Mucosa of rectum (tissue), 2 donors: ENCODE results near the gene GBX1.

Source experiments
- H3K27ac ChIP-seq, 2 donors: one replicate each; pipeline ENCODE4 v1.7.0; 2013; ENCODE audit warnings: inconsistent platforms in 2 of 2, low read depth in 2 of 2, low read length in 2 of 2
- H3K27me3 ChIP-seq, 2 donors: one replicate each; pipeline ENCODE4 v1.7.0; 2013; ENCODE audit warnings: low read length in 2 of 2; ENCODE audit not compliant: control insufficient read depth in 2 of 2, insufficient read depth in 2 of 2
- H3K36me3 ChIP-seq, 2 donors: one replicate each; pipeline ENCODE4 v1.7.0; 2013; ENCODE audit warnings: low read length in 2 of 2; ENCODE audit not compliant: control insufficient read depth in 2 of 2, insufficient read depth in 2 of 2
- H3K4me1 ChIP-seq, 2 donors: one replicate each; pipeline ENCODE4 v1.7.0; 2013; ENCODE audit warnings: low read length in 2 of 2, mild to moderate bottlenecking in 1 of 2; ENCODE audit not compliant: control insufficient read depth in 2 of 2, insufficient read depth in 2 of 2
- H3K4me3 ChIP-seq, 2 donors: one replicate each; pipeline ENCODE4 v1.7.0; 2013; ENCODE audit warnings: low read length in 2 of 2
- H3K9ac ChIP-seq, 2 donors: one replicate each; pipeline ENCODE4 v1.7.0; 2013; ENCODE audit warnings: low read length in 2 of 2, low read depth in 1 of 2, mild to moderate bottlenecking in 1 of 2
- H3K9me3 ChIP-seq, 2 donors: one replicate each; pipeline ENCODE4 v1.7.0; 2013; ENCODE audit warnings: low read length in 2 of 2; ENCODE audit not compliant: control insufficient read depth in 2 of 2
- donor health status: healthy.
- donor health status: Normal muscosa, but diverticular disease.

Gene GBX1

DNA sequence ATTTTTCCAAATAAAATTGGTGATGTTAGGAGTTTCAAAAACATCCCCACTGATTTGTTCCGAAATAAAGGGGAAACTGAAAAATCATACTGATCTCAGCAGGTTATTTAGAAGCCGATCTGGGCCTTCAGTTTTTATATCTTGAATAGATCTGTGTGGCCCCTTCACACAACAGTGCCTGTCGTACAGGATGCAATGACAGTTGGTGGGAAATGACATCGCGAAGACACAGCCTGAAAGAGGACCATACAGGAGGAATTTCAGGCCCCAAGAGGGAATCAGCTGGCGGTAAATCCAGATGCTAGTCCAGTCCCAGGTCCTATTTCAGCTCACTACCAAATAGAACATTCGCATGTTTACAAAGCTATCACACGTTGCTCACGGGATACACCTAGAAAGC, 39.8 kb upstream of the GBX1 start:
- Histone ChIP-seq H3K27ac (no peak overlapping the region), H3K36me3 (no peaks in the 10 kb centered on the region), H3K9ac (no peak overlapping the region), H3K9me3 (no peaks in the 10 kb centered on the region), H3K4me3 (no peak overlapping the region), H3K27me3 (peaks cover 0 to 4% of the 10 kb centered on the region in 2 donors), H3K4me1 (no peaks in the 10 kb centered on the region)

DNA sequence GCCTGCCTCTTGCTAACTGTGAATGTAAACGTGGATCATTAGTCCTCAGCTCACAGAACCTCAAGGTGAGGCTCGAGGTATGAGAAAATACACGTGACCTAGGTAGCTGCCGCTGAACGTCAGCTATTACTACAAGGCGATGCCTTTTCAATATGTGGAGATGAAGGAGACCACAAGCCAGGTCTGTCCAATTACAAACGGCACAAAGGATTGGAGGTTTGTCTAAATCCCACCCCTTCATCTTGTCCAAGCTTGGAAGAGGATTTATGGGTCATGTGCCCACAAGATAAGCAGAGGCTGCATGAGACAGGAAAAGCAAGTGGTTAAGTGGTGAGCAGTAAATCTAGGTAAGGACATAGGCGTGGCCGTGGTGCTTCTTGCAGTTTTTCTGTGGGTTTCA, 39.4 kb upstream of the GBX1 start:
- Histone ChIP-seq H3K9ac (no peak overlapping the region), H3K4me1 (no peaks in the 10 kb centered on the region), H3K4me3 (no peak overlapping the region), H3K36me3 (no peaks in the 10 kb centered on the region), H3K27me3 (peaks cover 0 to 4% of the 10 kb centered on the region in 2 donors), H3K27ac (no peak overlapping the region), H3K9me3 (no peaks in the 10 kb centered on the region)

DNA sequence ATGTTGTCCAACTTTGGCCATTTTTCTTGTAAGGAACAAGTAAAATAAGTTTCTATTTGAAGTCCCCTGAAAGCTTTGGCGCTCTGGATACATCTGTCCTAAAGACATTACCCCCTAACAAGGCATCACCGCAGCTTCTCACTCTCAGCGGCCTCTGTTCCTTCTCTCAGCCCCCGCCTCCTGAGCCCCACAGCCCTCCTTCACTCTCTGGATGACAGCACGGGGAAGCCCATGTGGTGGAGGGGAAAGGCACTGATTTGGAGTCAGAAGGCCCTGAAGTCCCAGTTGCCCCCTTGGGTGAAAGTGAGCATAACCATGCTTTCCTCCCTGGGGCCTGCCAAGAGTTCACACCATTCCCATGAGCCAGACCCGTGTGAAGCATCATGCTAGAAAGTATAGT, 38.2 kb upstream of the GBX1 start:
- H3K9me3 ChIP-seq: no peaks in the 10 kb centered on the region
- no peaks in the 10 kb centered on the region for H3K36me3 ChIP-seq
- H3K4me1 ChIP-seq: no peaks in the 10 kb centered on the region
- H3K27ac ChIP-seq: no peak overlapping the region
- no peak overlapping the region for H3K9ac ChIP-seq
- peaks cover 0 to 4% of the 10 kb centered on the region in 2 donors for H3K27me3 ChIP-seq
- H3K4me3 ChIP-seq: no peak overlapping the region

DNA sequence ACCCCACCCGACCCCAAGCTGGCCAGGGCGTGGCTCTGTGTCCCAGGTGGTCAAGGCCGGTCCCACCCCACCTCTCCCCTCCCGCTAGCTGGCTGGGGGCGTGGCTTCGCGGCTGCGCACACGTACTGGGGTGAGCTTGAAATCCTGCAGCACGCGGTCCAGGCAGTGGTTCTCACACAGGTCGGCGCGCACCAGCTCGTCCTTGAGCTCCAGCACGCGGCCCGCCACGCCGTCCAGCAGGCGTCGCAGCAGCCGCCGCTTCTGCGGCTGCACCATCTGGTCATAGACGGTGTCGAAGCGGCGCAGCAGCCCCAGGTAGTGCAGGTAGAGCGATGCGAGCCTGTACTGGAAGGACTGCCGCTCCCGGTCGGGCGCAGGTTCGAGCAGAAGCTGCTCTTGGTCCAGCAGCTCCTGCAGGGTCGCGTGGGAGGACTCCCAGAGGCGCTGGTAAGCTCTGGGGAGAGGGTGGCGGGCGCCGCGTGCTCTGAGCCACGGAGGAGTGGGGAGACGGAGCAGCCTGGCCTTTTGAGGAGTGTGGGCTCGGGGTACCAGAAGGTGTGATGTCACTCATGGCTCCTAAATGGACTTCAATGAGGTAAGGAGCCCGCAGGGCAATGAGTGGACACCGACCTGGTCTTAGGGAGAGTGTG, 37.0 kb upstream of the GBX1 start:
- Histone ChIP-seq H3K4me1 (no peaks in the 10 kb centered on the region), H3K9me3 (no peaks in the 10 kb centered on the region), H3K9ac (no peak overlapping the region), H3K27ac (no peak overlapping the region), H3K4me3 (no peak overlapping the region), H3K27me3 (peaks cover 0 to 4% of the 10 kb centered on the region in 2 donors), H3K36me3 (no peaks in the 10 kb centered on the region)

DNA sequence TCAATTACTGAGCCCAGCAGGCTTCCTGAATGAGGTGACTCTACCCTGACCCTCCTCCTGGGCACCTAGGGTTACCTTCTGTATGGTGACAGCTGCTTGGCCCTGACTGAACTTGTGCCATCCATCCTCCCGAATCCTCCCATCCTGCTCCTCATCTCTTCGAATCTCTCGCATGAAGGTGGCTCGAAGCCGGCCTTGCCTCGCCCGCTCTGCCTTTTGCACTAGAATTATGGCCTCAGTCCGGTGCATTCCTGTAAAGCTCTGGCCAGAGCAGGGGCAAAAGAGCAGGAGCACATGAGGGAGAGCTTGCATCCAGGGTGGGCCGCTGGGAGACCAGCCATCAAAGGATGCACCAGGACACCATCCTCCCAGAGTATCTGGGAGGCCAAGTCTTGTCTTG, 35.3 kb upstream of the GBX1 start:
- peaks cover under 1 to 4% of the 10 kb centered on the region in 2 donors for H3K27me3 ChIP-seq

DNA sequence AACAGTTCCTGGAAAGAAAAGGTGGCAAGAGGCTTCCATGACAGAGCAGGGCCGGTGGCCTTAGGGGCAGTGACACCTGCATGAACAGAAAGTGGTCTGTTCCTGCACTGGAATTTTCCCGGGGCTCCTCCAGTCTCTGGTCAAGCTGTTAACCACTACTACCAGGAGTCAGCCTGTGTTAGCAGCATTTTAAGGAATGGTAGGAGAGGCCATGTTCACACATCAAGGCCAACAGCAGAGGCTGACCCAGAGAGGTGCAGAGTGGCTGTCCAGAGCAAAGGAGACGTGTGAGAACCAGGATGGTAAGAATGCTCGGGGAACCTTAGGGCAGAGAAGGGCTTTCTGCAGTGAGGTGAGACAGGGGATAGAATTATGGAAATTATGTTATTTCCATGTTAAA, 34.3 kb upstream of the GBX1 start:
- Histone ChIP-seq H3K9me3 (no peaks in the 10 kb centered on the region), H3K27me3 (peaks cover 1 to 3% of the 10 kb centered on the region in 2 donors), H3K9ac (no peak overlapping the region), H3K27ac (no peak overlapping the region), H3K36me3 (no peaks in the 10 kb centered on the region), H3K4me1 (no peaks in the 10 kb centered on the region), H3K4me3 (no peak overlapping the region)

More for the DNA sequence above, 35.3 kb upstream of the GBX1 start:
- Histone ChIP-seq H3K9me3 (no peaks in the 10 kb centered on the region), H3K36me3 (no peaks in the 10 kb centered on the region), H3K9ac (no peak overlapping the region), H3K27ac (no peak overlapping the region), H3K4me1 (no peaks in the 10 kb centered on the region), H3K4me3 (no peak overlapping the region)

DNA sequence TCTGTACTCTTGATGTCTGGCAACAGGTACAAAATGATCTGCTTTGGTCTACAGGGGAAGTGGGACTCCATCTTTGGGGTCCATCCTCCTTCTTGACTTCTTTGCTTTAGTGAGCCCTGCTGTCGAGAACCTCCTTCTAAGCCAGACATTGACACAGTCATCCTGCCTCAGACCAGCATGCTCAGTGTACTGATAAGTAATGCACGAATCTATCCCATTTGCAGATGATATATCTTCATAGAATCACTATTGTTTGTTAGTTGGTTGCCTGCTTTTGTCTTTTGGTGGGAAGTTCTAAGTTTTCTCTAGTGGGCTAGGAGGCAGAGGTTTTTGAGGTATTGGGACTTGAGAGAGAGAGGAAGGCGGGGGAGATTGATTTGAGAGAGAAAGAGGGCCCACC, 33.9 kb upstream of the GBX1 start:
- Histone ChIP-seq H3K27ac (no peak overlapping the region), H3K36me3 (no peaks in the 10 kb centered on the region), H3K9ac (no peak overlapping the region), H3K4me1 (no peaks in the 10 kb centered on the region), H3K4me3 (no peak overlapping the region), H3K27me3 (peaks cover 0 to 5% of the 10 kb centered on the region in 2 donors), H3K9me3 (no peaks in the 10 kb centered on the region)

DNA sequence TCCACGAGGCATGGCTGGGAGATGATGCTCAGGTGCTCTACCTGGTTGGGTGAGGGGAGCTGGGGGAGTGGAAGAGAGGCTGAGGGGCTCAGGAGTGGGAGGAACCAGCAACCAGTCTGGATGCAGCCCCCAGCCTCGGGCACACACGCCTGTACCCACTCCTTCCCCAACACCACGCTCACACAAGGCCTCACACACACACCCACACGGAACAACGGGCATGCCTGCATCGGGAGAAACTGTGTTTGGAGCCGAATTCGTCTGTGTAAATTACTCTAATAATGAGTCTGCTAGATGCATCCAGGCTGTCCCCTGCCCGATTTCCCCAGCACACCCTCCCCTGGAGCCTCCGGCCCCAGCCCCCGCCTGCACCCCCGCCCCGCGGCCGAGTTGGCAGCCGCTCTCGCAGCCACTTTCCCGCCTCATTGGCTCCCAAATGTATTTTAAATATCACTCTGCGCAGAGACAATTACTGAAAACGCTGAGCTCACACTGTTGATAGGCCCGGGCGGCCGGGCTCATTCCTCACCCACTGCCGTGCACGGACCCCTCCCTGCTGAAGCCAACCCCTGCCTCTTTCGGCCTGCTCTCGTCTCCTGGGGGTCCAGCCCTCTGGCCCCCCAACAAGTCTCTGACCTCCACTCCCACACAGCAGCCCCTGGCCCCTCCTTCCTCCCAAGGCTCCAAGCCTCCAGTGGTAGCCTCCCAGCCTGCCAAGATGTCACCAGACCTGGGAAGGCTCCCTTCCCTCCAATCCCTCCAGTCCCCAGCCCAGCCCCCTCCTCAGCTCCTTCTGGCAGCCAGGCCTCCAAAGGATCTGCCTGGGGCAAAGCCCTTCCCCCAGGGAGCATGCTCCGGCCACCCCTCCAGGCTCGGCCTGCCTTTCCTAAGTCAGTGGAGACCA, 31.7 kb upstream of the GBX1 start:
- Histone ChIP-seq H3K9ac (no peak overlapping the region), H3K4me3 (no peak overlapping the region), H3K27ac (no peak overlapping the region)

DNA sequence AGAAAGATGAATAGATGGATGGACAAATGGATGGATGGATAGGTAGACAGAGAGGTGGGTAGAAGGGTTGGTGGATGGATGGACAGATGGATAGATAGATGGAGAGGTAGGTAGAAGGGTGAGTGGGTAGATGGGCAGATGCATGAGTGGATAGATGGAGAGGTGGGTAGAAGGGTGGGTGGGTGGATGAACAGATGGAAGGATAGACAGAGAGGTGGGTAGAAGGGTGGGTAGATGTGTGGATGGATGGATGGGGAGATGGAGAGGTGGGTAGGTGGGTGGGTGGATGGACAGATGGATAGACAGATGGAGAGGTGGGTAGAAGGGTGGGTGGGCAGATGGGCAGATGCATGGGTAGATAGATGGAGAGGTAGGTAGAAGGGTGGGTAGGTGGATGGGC, 30.4 kb upstream of the GBX1 start:
- no peaks in the 10 kb centered on the region for H3K4me1 ChIP-seq
- H3K27me3 ChIP-seq: peaks cover 3 to 21% of the 10 kb centered on the region in 2 donors
- H3K9ac ChIP-seq: no peak overlapping the region
- H3K27ac ChIP-seq: no peak overlapping the region
- H3K4me3 ChIP-seq: no peak overlapping the region
- H3K9me3 ChIP-seq: no peaks in the 10 kb centered on the region
- no peaks in the 10 kb centered on the region for H3K36me3 ChIP-seq

More for the DNA sequence above, 31.7 kb upstream of the GBX1 start:
- no peaks in the 10 kb centered on the region for H3K4me1 ChIP-seq
- H3K27me3 ChIP-seq: peaks cover 3 to 21% of the 10 kb centered on the region in 2 donors
- H3K9me3 ChIP-seq: no peaks in the 10 kb centered on the region
- H3K36me3 ChIP-seq: no peaks in the 10 kb centered on the region

DNA sequence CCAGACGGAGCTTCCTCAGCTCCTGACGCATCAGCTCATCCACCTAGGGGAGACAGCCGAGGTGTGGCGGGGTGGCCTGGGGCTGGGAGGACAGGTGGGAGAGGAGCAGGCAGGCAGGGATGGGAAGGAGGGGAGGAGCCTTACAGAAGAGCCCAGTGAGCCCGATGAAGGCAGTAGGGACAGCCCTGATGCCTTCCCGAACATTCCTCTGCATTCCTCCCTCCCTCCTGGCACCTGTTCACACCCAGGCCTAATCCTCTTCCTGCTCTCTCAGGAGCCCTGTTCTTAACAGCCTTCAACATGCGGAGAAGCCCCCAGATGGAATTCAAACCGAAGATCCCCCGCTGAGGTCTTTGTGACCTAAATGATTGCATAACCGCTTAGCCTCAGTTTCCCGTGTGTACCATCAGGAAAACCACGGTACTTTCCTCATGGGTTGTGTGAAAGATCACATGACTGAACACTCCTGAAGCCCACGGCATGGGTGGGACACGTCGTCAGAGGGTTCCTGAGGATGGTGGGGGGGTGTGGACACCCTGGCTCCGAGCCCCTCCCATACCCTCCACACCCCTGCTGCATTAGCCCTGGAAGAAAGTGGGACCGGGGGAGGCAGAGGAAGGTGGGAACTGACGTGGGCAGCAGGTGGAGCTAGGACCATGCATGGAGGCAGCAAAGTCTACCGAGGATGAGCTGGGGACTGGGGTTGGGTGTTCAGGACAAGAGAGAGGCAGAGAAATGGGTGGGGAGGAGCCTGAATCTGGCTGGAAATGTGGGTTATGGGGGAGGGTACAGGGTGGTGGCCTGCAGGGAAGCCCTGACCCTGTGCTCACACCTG, 28.3 kb upstream of the GBX1 start:
- Histone ChIP-seq H3K4me3 (no peak overlapping the region), H3K4me1 (no peaks in the 10 kb centered on the region), H3K27me3 (peaks cover 3 to 21% of the 10 kb centered on the region in 2 donors), H3K36me3 (no peaks in the 10 kb centered on the region), H3K27ac (no peak overlapping the region), H3K9me3 (no peaks in the 10 kb centered on the region), H3K9ac (no peak overlapping the region)
